Hepatocyte (in vitro differentiated cells): Measurements from ENCODE around the gene C10orf105.

ENCODE experiments used
- CTCF ChIP-seq: fragments of 200-600 bp; sonication (generic); IDR thresholded peaks from 2 replicates; pipeline ENCODE4 v1.5.1; 2016; ENCODE audit warnings: antibody characterized with exemption, mild to moderate bottlenecking; ENCODE audit not compliant: poor library complexity
- EZH2 ChIP-seq: fragments of 200-600 bp; sonication (generic); IDR thresholded peaks from 2 replicates; pipeline ENCODE4 v1.6.1; 2016; ENCODE audit warnings: antibody characterized with exemption, mild to moderate bottlenecking, borderline replicate concordance
- EZH2phosphoT487 ChIP-seq: fragments of 200-600 bp; sonication (generic); IDR thresholded peaks from one replicate; pipeline ENCODE4 v1.6.1; 2018; ENCODE audit warnings: antibody characterized with exemption, mild to moderate bottlenecking, low read depth, moderate library complexity; ENCODE audit not compliant: unreplicated experiment, severe bottlenecking

GRCh38 chr10:71742301-71743088 lies 22.9 kb upstream of the C10orf105 start:
- no peak for TF ChIP-seq CTCF
- no peak for TF ChIP-seq EZH2
- no peak for TF ChIP-seq EZH2phosphoT487
